IMR-90 (cell line): ENCODE results near the gene DYNLT4. TPM values are rescaled to one million over a fixed set of nuclear protein-coding genes. Genes with fewer than 3 reads are reported as not detected.

ENCODE experiments used
- ATAC-seq: fragments of 200-7000 bp; cut with Tn5 transposase; 2 replicates; pipeline ENCODE4 v1.9.1; 2020; ENCODE audit warnings: low read depth, mild to moderate bottlenecking, moderate library complexity
- BruUV-seq: library from RNA; stranded (reverse); fragments of 400-500 nt; replicated peaks from 2 replicates; lab custom pipeline; 2021; lab: Mats Ljungman, UMichigan
- CTCF ChIA-PET: fragments of 300-600 bp; formaldehyde crosslinking; extraction: SDS; loops from one replicate; lab custom pipeline; 2021; ENCODE audit warnings: antibody characterized with exemption; lab: Yijun Ruan, JAX
- POLR2A ChIA-PET: fragments of 300-600 bp; sonication (Branson Sonifier 250); formaldehyde crosslinking; loops from one replicate; lab custom pipeline; 2022; ENCODE audit warnings: antibody characterized with exemption; ENCODE audit not compliant: unreplicated experiment; lab: Charles Lee
- DNase-seq: peaks from one replicate; pipeline ENCODE4 v3.0.0; 2013
- H2AFZ ChIP-seq: replicated peaks from 2 replicates; pipeline ENCODE3; 2013; ENCODE audit warnings: low read length, mild to moderate bottlenecking; ENCODE audit not compliant: poor library complexity
- H2AK5ac ChIP-seq: 2 replicates; pipeline ENCODE4 v1.6.1; 2013; ENCODE audit warnings: low read depth, low read length, inconsistent platforms
- H2AK9ac ChIP-seq: replicated peaks from 2 replicates; pipeline ENCODE3; 2013; ENCODE audit warnings: mild to moderate bottlenecking, low read depth, low read length, moderate library complexity; ENCODE audit not compliant: poor library complexity
- H2BK120ac ChIP-seq: 2 replicates; pipeline ENCODE4 v1.6.1; 2013; ENCODE audit warnings: low read depth, low read length, inconsistent platforms
- H2BK15ac ChIP-seq: 3 replicates; pipeline ENCODE4 v1.6.1; 2013; ENCODE audit warnings: low read depth, low read length, inconsistent platforms
- H2BK20ac ChIP-seq: 2 replicates; pipeline ENCODE4 v1.6.1; 2013; ENCODE audit warnings: low read depth, mild to moderate bottlenecking, inconsistent platforms, low read length, moderate library complexity
- H2BK5ac ChIP-seq: 2 replicates; pipeline ENCODE4 v1.6.1; 2013; ENCODE audit warnings: mild to moderate bottlenecking, low read depth, low read length, inconsistent platforms; ENCODE audit not compliant: poor library complexity, severe bottlenecking
- H3K14ac ChIP-seq: replicated peaks from 2 replicates; pipeline ENCODE4 v1.6.1; 2013; ENCODE audit warnings: low read depth, low read length, inconsistent platforms
- H3K18ac ChIP-seq: 2 replicates; pipeline ENCODE4 v1.6.1; 2013; ENCODE audit warnings: low read depth, low read length, control low read depth
- H3K23ac ChIP-seq: 2 replicates; pipeline ENCODE4 v1.6.1; 2013; ENCODE audit warnings: low read depth, low read length, inconsistent platforms
- H3K27ac ChIP-seq: 2 replicates; pipeline ENCODE4 v1.5.1; 2013; ENCODE audit warnings: mild to moderate bottlenecking, control low read depth, low read length; ENCODE audit not compliant: insufficient read depth
- H3K27me3 ChIP-seq: 2 replicates; pipeline ENCODE4 v1.6.1; 2013; ENCODE audit warnings: low read length; ENCODE audit not compliant: control insufficient read depth, insufficient read depth
- H3K36me3 ChIP-seq: 2 replicates; pipeline ENCODE4 v1.6.1; 2013; ENCODE audit warnings: low read length, mixed read lengths; ENCODE audit not compliant: control insufficient read depth, insufficient read depth
- H3K4ac ChIP-seq: 2 replicates; pipeline ENCODE4 v1.6.1; 2013; ENCODE audit warnings: low read depth, low read length, inconsistent platforms
- H3K4me1 ChIP-seq: 2 replicates; pipeline ENCODE4 v1.6.1; 2013; ENCODE audit warnings: low read length, mixed read lengths; ENCODE audit not compliant: control insufficient read depth, insufficient read depth
- H3K4me2 ChIP-seq: 2 replicates; pipeline ENCODE4 v1.6.1; 2013; ENCODE audit warnings: low read depth, mild to moderate bottlenecking, control low read depth, low read length, moderate library complexity
- H3K4me3 ChIP-seq: 2 replicates; pipeline ENCODE4 v1.5.1; 2013; ENCODE audit warnings: low read depth, mild to moderate bottlenecking, control low read depth, low read length, moderate library complexity; ENCODE audit not compliant: insufficient read depth
- H3K56ac ChIP-seq: 2 replicates; pipeline ENCODE4 v1.6.1; 2013; ENCODE audit warnings: low read length, inconsistent platforms; ENCODE audit not compliant: insufficient read depth; ENCODE audit errors: extremely low read depth
- H3K79me1 ChIP-seq, 2 experiments: 2 replicates each; pipeline ENCODE4 v1.6.1; 2013; ENCODE audit warnings: low read length in 2 of 2, inconsistent platforms in 1 of 2, low read depth in 1 of 2
- H3K9ac ChIP-seq: 2 replicates; pipeline ENCODE4 v1.6.1; 2013; ENCODE audit warnings: low read depth, low read length, control low read depth
- H3K9me1 ChIP-seq: 2 replicates; pipeline ENCODE4 v1.6.1; 2013; ENCODE audit warnings: low read length, inconsistent platforms; ENCODE audit not compliant: insufficient read depth
- H3K9me3 ChIP-seq: 2 replicates; pipeline ENCODE4 v1.6.1; 2013; ENCODE audit warnings: low read length; ENCODE audit not compliant: control insufficient read depth, insufficient read depth
- H4K20me1 ChIP-seq: 2 replicates; pipeline ENCODE4 v1.6.1; 2013; ENCODE audit warnings: low read length, inconsistent platforms; ENCODE audit not compliant: insufficient read depth
- H4K5ac ChIP-seq: 2 replicates; pipeline ENCODE4 v1.6.1; 2013; ENCODE audit warnings: mild to moderate bottlenecking, low read depth, low read length, control low read depth
- H4K8ac ChIP-seq, 2 experiments: 2 replicates each; pipeline ENCODE4 v1.6.1; 2013; ENCODE audit warnings: low read depth in 2 of 2, low read length in 2 of 2, control low read depth in 1 of 2, inconsistent platforms in 1 of 2
- H4K91ac ChIP-seq: 2 replicates; pipeline ENCODE4 v1.6.1; 2013; ENCODE audit warnings: low read depth, low read length, inconsistent platforms; ENCODE audit not compliant: insufficient read depth
- CHD1 ChIP-seq: IDR thresholded peaks from 2 replicates; pipeline ENCODE4 v1.6.1; 2012; ENCODE audit warnings: low read depth, low read length, improper control_type of control experiment
- FOS ChIP-seq: fragments of 150-350 bp; IDR thresholded peaks from 2 replicates; pipeline ENCODE4 v1.6.1; 2016; ENCODE audit warnings: low read depth, low read length
- NFE2L2 ChIP-seq: fragments of 150-350 bp; IDR thresholded peaks from 2 replicates; pipeline ENCODE4 v1.6.1; 2016; ENCODE audit warnings: low read depth, mild to moderate bottlenecking, low read length
- RAD21 ChIP-seq: IDR thresholded peaks from 2 replicates; pipeline ENCODE4 v1.6.1; 2012; ENCODE audit warnings: low read length, improper control_type of control experiment
- RCOR1 ChIP-seq: IDR thresholded peaks from 2 replicates; pipeline ENCODE4 v1.6.1; 2012; ENCODE audit warnings: mild to moderate bottlenecking, low read length, improper control_type of control experiment; ENCODE audit not compliant: insufficient replicate concordance
- RFX5 ChIP-seq: IDR thresholded peaks from 2 replicates; pipeline ENCODE4 v1.8.0; 2012; ENCODE audit warnings: low read depth, mild to moderate bottlenecking, low read length, moderate library complexity
- WGBS, 2 experiments: methylation state at CpG; one replicate each; pipeline versions ENCODE4 v1.1.5 to v1.1.7; 2013; ENCODE audit warnings: missing lambda C conversion rate in 2 of 2; ENCODE audit not compliant: insufficient read length in 1 of 2; ENCODE audit errors: extremely low coverage in 2 of 2; 5-methylcytosine and 5-hydroxymethylcytosine counted together
- dilution Hi-C: fragments of 300-500 bp; cut with HindIII; formaldehyde crosslinking; loops from one replicate; pipeline ENCODE4 v1.14.3; 2018; ENCODE audit warnings: low sequenced_read_pairs; ENCODE audit not compliant: unreplicated experiment
- in situ Hi-C: fragments of 300-500 bp; cut with MboI; formaldehyde crosslinking; loops from 3 replicates; pipeline ENCODE4 v1.14.3; 2019; ENCODE audit warnings: low sequenced_read_pairs, inconsistent platforms, mixed read lengths
- intact Hi-C: fragments of 100-400 bp; cut with micrococcal nuclease; formaldehyde crosslinking; loops from 2 replicates; pipeline ENCODE4 v1.10.0; 2022
- polyA plus RNA-seq, 3 experiments: library from polyadenylated mRNA; depleted of rRNA; stranded (reverse); fragments of >200 nt; gene quantifications; 2 replicates each; pipeline ENCODE4 v1.2.3, GENCODE V29; 2012; ENCODE audit warnings: low replicate concordance in 1 of 3
- total RNA-seq: library from RNA; depleted of rRNA; stranded (reverse); fragments of >200 nt; gene quantifications from 2 replicates; pipeline ENCODE4 v1.2.3, GENCODE V29; 2012
- TF ChIP-seq, protein P1 (sequence below): conservative IDR thresholded peaks from 2 replicates; pipeline ENCODE4 v1.5.1; 2012; ENCODE audit warnings: mild to moderate bottlenecking, low read depth, low read length, improper control_type of control experiment

Gene DYNLT4
- total and polyA plus RNA-seq, 2 of the 4 experiments (the other 2 are of a cell fraction): not detected

DNA sequence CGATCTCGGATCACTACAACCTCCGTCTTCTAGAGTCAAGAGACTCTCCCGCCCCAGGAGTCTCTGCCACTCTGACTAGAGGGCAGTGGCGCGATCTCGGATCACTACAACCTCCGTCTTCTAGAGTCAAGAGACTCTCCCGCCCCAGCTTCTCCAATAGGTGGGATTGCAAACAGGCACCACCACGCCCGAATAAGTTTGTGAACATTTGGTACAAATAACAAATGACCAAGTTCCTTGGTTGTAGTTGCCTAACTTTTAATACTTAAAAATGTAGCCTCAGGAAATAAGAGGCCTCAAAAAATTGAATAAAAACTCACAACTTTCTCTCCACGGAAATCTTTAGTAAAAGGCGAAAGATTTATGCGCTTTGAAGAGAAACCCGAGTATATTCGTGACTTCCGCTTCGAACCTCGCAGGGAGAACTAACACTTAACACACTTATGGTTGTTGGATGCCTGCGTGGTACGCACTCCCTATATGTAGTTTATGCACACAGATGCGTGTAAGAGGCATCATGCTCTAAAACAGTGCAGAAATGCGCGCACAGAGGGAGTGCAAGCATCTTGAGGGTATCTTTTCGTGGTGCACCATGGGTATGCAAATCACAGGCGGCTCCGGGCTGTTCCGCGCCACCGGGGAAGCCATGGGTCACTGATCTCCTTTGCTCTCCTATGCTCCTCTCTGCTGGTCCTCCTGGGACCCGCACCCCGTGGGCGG, 12.6 kb upstream of the DYNLT4 start (continued):
- TF ChIP-seq FOS (no peak), RCOR1 (no peak), RAD21 (peak; percentile 16; the same call in 1 of the 2 replicates)

DNA sequence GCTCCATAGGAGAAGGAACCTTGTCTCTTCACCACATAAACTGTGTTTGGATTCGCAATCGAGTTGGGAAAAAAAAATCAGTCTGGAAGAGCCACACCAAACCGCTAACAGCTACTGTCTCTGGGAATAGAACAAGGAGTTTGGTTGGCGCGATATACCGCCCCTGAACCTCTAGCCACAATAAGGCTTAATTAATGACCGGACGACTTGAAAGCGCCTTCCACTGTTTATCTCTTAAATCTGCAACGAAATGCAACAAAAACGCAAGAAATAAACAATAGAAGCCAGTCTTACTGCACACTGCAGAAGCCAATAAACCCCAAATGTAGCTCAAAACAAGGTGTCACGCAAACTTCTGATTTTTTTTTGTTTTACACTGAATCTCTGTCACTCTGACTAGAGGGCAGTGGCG, 12.1 kb upstream of the DYNLT4 start:
- Histone ChIP-seq H3K4me2 (peak overlapping the region; percentile 96), H2AK9ac (peak overlapping the region; percentile 94), H2BK5ac (peak overlapping the region; percentile 99), H2BK120ac (peak overlapping the region; percentile 44; the same call in 1 of the 2 replicates), H2AFZ (peak overlapping the region; percentile 81), H3K18ac (peak overlapping the region; percentile 5; the same call in 1 of the 2 replicates), H4K8ac (peak overlapping the region in 1 of 2 experiments; percentile 75; a peak in 1 of 4 replicates), H4K5ac (peak overlapping the region; percentile 1; the same call in 1 of the 2 replicates), H3K9me1 (peaks cover 3% of the 10 kb centered on the region; the same call in 1 of the 2 replicates), H3K9ac (peak overlapping the region; percentile 37; the same call in 1 of the 2 replicates), H3K14ac (peak overlapping the region; percentile 11), H3K4me3 (peak overlapping the region; percentile 42; the same call in 1 of the 2 replicates), H2AK5ac (peak overlapping the region; percentile 87; the same call in 1 of the 2 replicates), H3K27ac (peak overlapping the region; percentile 62), H3K4ac (peak overlapping the region; percentile 65), H3K23ac (peak overlapping the region; percentile 58; the same call in 1 of the 2 replicates), H3K4me1 (peaks cover 7% of the 10 kb centered on the region), H2BK15ac (no peak overlapping the region), H3K36me3 (no peaks in the 10 kb centered on the region), H3K79me1 (peaks cover 2 to 4% of the 10 kb centered on the region in 2 experiments; a peak in 1 of 4 replicates), H3K56ac (peak overlapping the region; percentile 66), H4K91ac (peak overlapping the region; percentile 50), H2BK20ac (0 out of 2 replicates have a peak overlapping the region, but pooled peaks have one; percentile 8), H3K27me3 (no peaks in the 10 kb centered on the region), H4K20me1 (peaks cover 8% of the 10 kb centered on the region; the same call in 1 of the 2 replicates), H3K9me3 (no peaks in the 10 kb centered on the region)
- intact Hi-C loops: loop anchor here (2.0 kb wide), 1 partner anchor 20 kb away; no protein-coding TSS in a partner anchor
- peak; percentile 34 for ATAC-seq
- in situ Hi-C loops: no loop called here
- TF ChIP-seq, protein P1, sequence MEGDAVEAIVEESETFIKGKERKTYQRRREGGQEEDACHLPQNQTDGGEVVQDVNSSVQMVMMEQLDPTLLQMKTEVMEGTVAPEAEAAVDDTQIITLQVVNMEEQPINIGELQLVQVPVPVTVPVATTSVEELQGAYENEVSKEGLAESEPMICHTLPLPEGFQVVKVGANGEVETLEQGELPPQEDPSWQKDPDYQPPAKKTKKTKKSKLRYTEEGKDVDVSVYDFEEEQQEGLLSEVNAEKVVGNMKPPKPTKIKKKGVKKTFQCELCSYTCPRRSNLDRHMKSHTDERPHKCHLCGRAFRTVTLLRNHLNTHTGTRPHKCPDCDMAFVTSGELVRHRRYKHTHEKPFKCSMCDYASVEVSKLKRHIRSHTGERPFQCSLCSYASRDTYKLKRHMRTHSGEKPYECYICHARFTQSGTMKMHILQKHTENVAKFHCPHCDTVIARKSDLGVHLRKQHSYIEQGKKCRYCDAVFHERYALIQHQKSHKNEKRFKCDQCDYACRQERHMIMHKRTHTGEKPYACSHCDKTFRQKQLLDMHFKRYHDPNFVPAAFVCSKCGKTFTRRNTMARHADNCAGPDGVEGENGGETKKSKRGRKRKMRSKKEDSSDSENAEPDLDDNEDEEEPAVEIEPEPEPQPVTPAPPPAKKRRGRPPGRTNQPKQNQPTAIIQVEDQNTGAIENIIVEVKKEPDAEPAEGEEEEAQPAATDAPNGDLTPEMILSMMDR: no peak
- TF ChIP-seq RAD21 (no peak), NFE2L2 (no peak), CHD1 (no peak), RFX5 (no peak)
- BruUV-seq: no TSS peak
- DNase-seq: no peak
- POLR2A ChIA-PET: interaction anchor here (0.6 to 3.2 kb wide), 18 partner anchors 11 to 1173 kb away, joined by 3 to 30 read pairs (median 4); partner anchors contain the start of genes BTBD19, DYNLT4, HECTD3 and PLK3
- CTCF ChIA-PET: interaction anchor here (0.6 to 1.9 kb wide), 4 partner anchors 8 to 25 kb away, joined by 3 to 8 read pairs (median 4); partner anchors contain the start of gene PLK3
- dilution Hi-C loops: no loop called here
- WGBS, 2 experiments: 0% methylated on average over 3 of the region's 13 CpGs; no CpG with 5 or more reads in 1 of the 2 experiments
